ACC112 (cell line): ENCODE measurements around the gene RAB13.

Source experiments
- H2AFZ ChIP-seq: fragments of 200-600 bp; sonication (generic); one replicate; pipeline ENCODE4 v1.6.0; 2017; ENCODE audit warnings: antibody characterized with exemption, low read length; ENCODE audit not compliant: unreplicated experiment
- H3K27ac ChIP-seq: fragments of 200-600 bp; sonication (generic); 2 replicates; pipeline ENCODE4 v1.5.1; 2014; ENCODE audit warnings: low read depth, mild to moderate bottlenecking, antibody characterized with exemption, low read length, moderate library complexity
- H3K27me3 ChIP-seq: fragments of 200-600 bp; sonication (generic); 2 replicates; pipeline ENCODE4 v1.6.1; 2014; ENCODE audit warnings: mild to moderate bottlenecking, antibody characterized with exemption, low read length, moderate library complexity, mixed read lengths; ENCODE audit not compliant: insufficient read depth
- H3K36me3 ChIP-seq: fragments of 200-600 bp; sonication (generic); 2 replicates; pipeline ENCODE4 v1.6.1; 2016; ENCODE audit warnings: mild to moderate bottlenecking, antibody characterized with exemption, low read length, moderate library complexity, mixed read lengths; ENCODE audit not compliant: insufficient read depth
- H3K4me1 ChIP-seq: fragments of 200-600 bp; sonication (generic); one replicate; pipeline ENCODE4 v1.6.1; 2016; ENCODE audit warnings: low read length, mixed read lengths; ENCODE audit not compliant: insufficient read depth, unreplicated experiment, control insufficient read depth
- H3K4me3 ChIP-seq: fragments of 200-600 bp; sonication (generic); 2 replicates; pipeline ENCODE4 v1.5.1; 2014; ENCODE audit warnings: mild to moderate bottlenecking, low read depth, low read length
- H3K79me2 ChIP-seq: fragments of 200-600 bp; sonication (generic); one replicate; pipeline ENCODE4 v1.6.0; 2016; ENCODE audit warnings: low read length; ENCODE audit not compliant: control insufficient read depth, unreplicated experiment, insufficient read depth

RAB13 gene

DNA sequence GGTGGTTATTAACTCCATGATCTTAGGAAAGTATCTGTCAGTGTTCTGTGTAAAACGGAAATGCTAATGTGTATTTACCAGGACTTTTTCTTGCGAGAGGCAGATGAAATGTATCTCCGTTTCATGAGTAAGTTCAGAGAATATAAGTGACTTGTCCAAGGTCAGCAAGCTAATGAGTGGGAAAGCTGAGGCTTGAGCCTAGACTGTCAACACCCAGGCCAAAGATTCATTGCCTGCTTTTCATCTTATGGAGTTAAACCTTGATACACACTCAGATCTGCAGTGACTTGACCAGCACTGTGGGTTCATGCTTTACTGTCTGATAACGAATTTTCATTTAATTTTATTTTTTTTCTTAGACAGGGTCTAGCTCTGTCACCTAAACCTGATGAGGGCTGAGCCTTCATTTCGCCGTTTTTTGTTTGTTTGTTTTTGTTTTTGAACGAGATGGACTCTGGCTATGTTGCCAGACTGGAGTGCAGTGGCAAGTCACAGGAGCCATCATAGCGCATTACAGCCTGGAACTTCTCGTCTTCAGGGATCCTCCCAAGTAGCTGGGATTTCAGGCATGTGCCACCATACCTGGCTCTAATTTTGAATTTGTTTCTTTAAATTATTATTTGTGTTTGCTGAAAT lies 7.7 kb downstream of the RAB13 start:
- peak overlapping the region; percentile 89 for H3K4me3 ChIP-seq
- peak overlapping the region; percentile 83 for H2AFZ ChIP-seq
- H3K36me3 ChIP-seq = peaks cover 18% of the 10 kb centered on the region
- no peaks in the 10 kb centered on the region for H3K27me3 ChIP-seq
- H3K4me1 ChIP-seq = peaks cover 14% of the 10 kb centered on the region
- H3K79me2 ChIP-seq = peaks cover 25% of the 10 kb centered on the region
- peak overlapping the region; percentile 15 for H3K27ac ChIP-seq

DNA sequence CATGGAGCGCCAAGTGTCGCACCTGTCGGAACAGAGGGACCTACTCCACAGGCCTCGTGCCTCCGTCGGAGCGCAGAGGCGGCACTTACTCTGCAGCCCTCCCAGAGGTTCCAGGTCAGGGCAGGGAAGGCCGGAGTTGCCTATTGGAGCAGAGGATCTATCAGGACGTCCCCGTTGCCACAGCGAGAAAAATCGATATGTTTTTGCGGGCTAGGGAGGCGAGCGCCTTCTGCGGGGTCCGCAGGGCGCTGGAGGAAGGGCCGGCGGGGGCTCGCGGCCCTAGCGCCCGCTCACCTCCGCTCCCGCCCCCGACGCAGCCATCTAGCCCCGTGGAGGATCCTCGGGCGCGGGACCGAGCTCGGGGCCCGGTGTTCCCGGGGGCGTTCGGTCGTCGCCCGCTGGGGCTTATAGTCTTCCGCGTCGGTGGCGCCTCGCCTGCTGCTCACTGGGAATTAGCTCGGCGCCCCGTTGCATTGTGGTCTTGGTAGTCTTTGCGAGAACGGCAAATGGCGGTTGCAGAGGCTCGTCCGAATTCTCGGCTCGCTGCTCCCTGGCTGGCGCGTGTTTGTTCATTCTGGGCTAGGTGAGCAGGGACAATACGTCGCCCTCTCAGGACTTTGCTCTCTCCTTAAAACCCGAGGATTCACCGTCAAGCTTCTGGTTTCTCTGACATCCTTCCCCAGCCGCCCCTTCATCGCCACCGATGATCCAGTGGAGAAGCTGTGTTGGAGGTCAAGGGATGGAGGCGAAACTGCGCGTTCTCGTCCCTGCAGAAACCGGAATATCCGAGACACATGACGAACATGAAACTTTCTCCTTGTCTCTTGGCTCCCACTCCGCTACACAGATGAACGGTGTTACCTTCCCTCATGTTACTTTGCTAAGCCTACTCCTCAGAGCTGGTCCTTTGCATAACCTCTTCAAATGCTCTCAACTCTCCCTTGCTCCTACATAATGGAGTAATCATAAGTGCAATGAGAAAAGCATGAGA lies 8.6 kb downstream of the RAB13 start, which contains the start of gene JTB:
Gene JTB (minus strand): TSS at position 425 of the 991 bp plus-strand sequence. CDS start 422 bp downstream, at position 3.
- Histone ChIP-seq H3K36me3 (peaks cover 15% of the 10 kb centered on the region), H3K27ac (peak within 1 kb of the TSS; percentile 36), H3K4me3 (peak within 1 kb of the TSS; percentile 89), H2AFZ (peak within 1 kb of the TSS; percentile 83), H3K27me3 (no peaks in the 10 kb centered on the region), H3K79me2 (peaks cover 19% of the 10 kb centered on the region), H3K4me1 (peaks cover 14% of the 10 kb centered on the region)

DNA sequence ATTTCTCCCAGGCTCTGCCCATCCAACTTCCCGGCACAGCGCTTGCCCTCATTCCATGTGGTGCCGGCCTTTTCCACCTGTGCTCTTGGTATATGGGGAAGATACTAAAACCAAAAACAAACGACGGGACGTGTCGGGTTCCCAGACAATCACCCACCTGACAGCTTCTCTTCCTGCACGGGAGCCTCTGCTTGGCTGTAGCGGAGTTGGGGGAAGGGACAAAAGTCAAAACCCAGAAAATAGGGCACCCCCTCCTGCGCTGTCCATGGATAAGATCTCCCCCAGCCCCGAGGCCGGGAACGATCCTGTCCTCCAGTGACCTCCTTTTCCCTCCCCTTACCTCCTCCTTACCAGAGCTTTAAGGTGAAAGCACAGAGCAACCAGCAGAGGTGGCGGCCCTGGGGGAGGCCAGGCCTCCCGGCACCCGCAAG lies 9.3 kb downstream of the RAB13 start:
- peak overlapping the region; percentile 61 for H2AFZ ChIP-seq

DNA sequence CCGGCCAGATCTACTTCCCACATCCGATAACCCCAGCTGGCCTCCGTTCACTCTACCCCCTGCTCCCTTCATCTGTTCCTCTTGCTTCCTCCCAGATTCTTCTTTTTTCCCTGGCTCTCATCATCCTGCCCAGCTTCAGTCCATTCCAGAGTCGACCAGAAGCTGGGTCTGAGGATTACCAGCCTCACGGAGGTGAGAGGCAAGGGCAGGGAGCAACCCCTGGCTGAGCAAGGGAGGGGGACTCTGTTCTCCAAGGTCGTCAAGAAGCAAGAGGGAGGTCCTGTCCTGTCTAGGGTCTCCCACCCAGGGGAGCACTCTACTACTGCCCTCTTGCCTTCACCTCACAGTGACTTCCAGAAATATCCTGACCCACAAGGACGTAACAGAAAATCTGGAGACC lies 12.6 kb downstream of the RAB13 start:
- Histone ChIP-seq H3K4me1 (peaks cover 18% of the 10 kb centered on the region), H3K79me2 (peaks cover 19% of the 10 kb centered on the region), H3K27ac (no peak overlapping the region), H2AFZ (no peak overlapping the region), H3K27me3 (no peaks in the 10 kb centered on the region), H3K36me3 (peaks cover 10% of the 10 kb centered on the region; the same call in 1 of the 2 replicates), H3K4me3 (no peak overlapping the region)

More for the DNA sequence above, 9.3 kb downstream of the RAB13 start:
- peak overlapping the region; percentile 89 for H3K4me3 ChIP-seq
- H3K79me2 ChIP-seq = peaks cover 19% of the 10 kb centered on the region
- no peaks in the 10 kb centered on the region for H3K27me3 ChIP-seq
- peak overlapping the region; percentile 36; the same call in 1 of the 2 replicates for H3K27ac ChIP-seq
- H3K36me3 ChIP-seq = peaks cover 15% of the 10 kb centered on the region
- H3K4me1 ChIP-seq = peaks cover 14% of the 10 kb centered on the region

DNA sequence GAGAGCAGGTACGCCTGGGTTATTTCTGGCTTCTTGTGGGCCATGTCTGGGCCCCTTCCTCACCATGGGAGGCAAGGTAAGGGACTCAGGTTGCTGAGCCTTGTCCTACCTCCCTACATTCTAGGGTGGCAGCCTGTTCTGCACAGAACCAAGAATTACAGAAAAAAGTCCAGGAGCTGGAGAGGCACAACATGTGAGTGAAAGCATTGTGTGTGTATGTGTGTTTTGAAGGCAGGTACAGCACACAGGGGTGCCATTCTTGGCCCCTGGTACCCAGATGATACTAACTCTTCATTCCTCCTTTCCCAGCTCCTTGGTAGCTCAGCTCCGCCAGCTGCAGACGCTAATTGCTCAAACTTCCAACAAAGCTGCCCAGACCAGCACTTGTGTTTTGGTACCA lies 13.1 kb downstream of the RAB13 start:
- peaks cover 10% of the 10 kb centered on the region; the same call in 1 of the 2 replicates for H3K36me3 ChIP-seq
- no peaks in the 10 kb centered on the region for H3K27me3 ChIP-seq
- H3K79me2 ChIP-seq = peaks cover 19% of the 10 kb centered on the region
- H3K4me3 ChIP-seq = no peak overlapping the region
- H2AFZ ChIP-seq = no peak overlapping the region
- peaks cover 18% of the 10 kb centered on the region for H3K4me1 ChIP-seq
- no peak overlapping the region for H3K27ac ChIP-seq

DNA sequence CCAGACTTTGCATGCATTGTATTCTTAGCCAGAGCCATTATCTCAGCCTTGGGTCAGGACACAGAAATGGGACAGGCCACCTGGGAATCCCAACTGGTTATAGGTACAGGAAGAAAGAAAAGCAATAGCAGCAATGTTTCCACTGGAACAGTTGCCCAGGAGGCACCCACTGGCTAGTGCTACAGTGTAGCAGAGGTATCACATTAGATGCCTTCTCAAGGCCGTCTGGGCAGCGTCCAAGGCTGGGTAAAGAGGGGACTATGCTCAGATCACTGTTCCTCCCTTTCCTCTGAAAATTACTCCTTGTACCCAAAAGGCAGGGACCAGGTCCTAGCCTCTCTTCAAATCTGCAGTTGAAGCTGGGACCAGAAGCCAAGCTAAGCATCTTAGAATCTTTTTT lies 15.8 kb downstream of the RAB13 start:
- H2AFZ ChIP-seq = no peak overlapping the region
- peaks cover 11% of the 10 kb centered on the region for H3K4me1 ChIP-seq
- H3K27ac ChIP-seq = no peak overlapping the region
- peaks cover 7% of the 10 kb centered on the region for H3K79me2 ChIP-seq
- no peaks in the 10 kb centered on the region for H3K27me3 ChIP-seq
- H3K4me3 ChIP-seq = no peak overlapping the region
- H3K36me3 ChIP-seq = peaks cover 10% of the 10 kb centered on the region; the same call in 1 of the 2 replicates

DNA sequence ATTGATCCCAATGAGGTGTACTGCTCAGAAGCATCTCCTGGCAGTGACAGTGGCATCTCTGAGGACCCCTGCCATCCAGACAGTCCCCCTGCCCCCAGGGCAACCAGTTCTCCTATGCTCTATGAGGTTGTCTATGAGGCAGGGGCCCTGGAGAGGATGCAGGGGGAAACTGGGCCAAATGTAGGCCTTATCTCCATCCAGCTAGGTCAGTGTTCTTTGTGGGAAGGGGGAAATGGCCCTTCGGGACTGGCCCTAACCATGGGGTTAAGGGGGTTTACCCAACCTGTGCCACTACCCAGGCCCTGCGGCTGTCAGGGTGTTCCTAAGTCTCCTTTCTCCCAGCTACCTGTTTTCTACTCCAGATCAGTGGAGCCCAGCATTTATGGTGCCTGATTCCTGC lies 17.2 kb downstream of the RAB13 start:
- peaks cover 7% of the 10 kb centered on the region for H3K79me2 ChIP-seq
- H3K4me3 ChIP-seq = peak overlapping the region; percentile 81
- no peak overlapping the region for H2AFZ ChIP-seq
- H3K27ac ChIP-seq = no peak overlapping the region
- no peaks in the 10 kb centered on the region for H3K27me3 ChIP-seq
- 0 out of 2 replicates have a peak, but pooled peaks cover under 1% of the 10 kb centered on the region for H3K36me3 ChIP-seq
- H3K4me1 ChIP-seq = peaks cover 11% of the 10 kb centered on the region

DNA sequence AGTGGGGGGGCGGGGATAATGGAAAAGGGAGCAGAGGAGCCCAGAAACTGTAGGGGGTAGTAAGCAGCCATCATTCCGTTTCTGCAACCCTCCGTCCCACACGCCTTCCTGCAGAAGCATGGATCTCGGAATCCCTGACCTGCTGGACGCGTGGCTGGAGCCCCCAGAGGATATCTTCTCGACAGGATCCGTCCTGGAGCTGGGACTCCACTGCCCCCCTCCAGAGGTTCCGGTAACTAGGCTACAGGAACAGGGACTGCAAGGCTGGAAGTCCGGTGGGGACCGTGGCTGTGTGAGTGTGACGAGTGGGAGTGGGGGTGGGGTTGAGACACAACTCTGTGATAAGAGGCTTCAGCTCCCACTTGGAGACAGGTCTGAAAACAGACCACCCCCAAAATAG lies 17.7 kb downstream of the RAB13 start:
- Histone ChIP-seq H3K27ac (no peak overlapping the region), H3K36me3 (no peaks in the 10 kb centered on the region), H3K79me2 (peaks cover 7% of the 10 kb centered on the region), H3K27me3 (no peaks in the 10 kb centered on the region), H3K4me1 (peaks cover 11% of the 10 kb centered on the region), H2AFZ (peak overlapping the region; percentile 78), H3K4me3 (peak overlapping the region; percentile 81)

DNA sequence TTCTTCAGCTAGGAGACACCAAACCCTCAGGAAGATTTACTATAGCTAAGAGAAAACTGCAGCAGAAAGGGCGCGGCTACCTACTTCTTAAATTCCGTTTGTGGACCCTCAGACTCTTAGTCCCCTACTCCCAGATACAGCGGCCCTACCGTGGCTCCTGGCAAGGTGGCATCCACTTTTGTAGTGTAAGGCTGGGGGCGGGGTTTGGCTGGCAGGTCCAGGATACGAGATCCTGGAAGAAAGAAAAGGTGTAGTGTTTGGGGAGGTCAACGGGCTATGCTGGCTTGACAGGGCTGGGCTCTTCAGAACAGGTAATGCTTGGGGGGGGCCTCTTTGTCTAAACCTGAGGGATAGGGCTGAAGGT lies 18.2 kb downstream of the RAB13 start:
- Histone ChIP-seq H2AFZ (peak overlapping the region; percentile 78), H3K4me3 (peak overlapping the region; percentile 81), H3K36me3 (no peaks in the 10 kb centered on the region), H3K27me3 (no peaks in the 10 kb centered on the region), H3K79me2 (peaks cover 9% of the 10 kb centered on the region), H3K27ac (no peak overlapping the region), H3K4me1 (peaks cover 11% of the 10 kb centered on the region)

DNA sequence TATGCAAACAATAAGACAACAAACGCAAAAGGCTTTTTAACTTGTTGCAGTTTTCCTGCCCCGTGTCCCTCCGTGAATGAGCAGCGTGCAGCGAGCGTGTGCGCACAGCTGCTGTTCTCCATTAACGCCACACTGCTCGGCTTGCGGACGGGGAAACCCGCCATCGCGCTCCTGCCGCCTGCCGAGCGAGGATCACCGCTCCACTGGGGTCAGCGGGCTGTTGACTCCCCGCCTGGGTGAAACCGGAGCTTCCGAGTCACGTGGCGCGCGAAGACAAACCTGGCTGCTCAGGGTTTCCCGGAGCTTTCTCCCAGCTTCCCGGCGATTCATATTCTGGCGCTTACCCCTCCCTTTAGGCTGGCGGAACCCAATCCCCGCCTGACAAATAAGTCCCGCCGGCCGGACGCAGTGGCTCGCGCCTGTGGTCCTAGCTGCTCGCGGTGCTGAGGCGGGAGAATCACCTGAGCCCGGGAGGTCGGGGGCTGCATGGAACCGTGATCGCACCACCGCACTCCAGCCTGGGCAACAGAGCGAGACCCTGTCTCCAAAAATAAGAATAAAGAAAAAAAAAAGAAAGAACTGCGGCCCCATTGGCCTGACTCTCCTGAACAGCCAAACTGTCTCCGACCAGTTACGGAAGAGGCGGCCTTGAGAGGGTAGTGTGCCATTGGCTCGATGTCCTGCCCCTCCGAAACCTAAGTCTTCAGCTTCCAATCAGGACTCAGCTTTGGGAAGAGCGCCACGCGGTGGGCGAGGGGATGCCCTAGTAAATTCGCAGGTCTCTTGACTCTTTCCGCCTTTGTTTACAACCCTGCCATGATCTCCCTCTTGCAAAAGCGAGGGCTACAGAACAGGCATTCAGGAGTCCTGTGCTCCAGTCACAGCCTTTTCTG lies 18.8 kb downstream of the RAB13 start, which contains the start of gene CREB3L4:
Gene CREB3L4 (plus strand): TSS at position 796 of the 893 bp plus-strand sequence. CDS start 624 bp downstream, outside the sequence.
- Histone ChIP-seq H3K79me2 (peaks cover 15% of the 10 kb centered on the region), H2AFZ (peak within 1 kb of the TSS; percentile 78)

More for the DNA sequence above, 18.8 kb downstream of the RAB13 start, which contains the start of gene CREB3L4:
- Histone ChIP-seq H3K27me3 (no peaks in the 10 kb centered on the region), H3K4me1 (peaks cover 12% of the 10 kb centered on the region), H3K36me3 (no peaks in the 10 kb centered on the region), H3K4me3 (peak within 1 kb of the TSS; percentile 81), H3K27ac (peak within 1 kb of the TSS; percentile 76)
